GM21528 (cell line): ENCODE measurements around the gene NF1.
"Not testable (repeated sequence)": the region's sequence is repeated elsewhere in the genome, so short reads cannot be mapped to it uniquely, and the experiment has no call there.

ENCODE experiments used
- ATAC-seq: cut with Tn5 transposase; IDR thresholded peaks from one replicate; pipeline ENCODE4 v1.9.1; 2021; ENCODE audit warnings: mild to moderate bottlenecking, moderate library complexity; ENCODE audit not compliant: unreplicated experiment, low FRiP score

NF1 gene

DNA sequence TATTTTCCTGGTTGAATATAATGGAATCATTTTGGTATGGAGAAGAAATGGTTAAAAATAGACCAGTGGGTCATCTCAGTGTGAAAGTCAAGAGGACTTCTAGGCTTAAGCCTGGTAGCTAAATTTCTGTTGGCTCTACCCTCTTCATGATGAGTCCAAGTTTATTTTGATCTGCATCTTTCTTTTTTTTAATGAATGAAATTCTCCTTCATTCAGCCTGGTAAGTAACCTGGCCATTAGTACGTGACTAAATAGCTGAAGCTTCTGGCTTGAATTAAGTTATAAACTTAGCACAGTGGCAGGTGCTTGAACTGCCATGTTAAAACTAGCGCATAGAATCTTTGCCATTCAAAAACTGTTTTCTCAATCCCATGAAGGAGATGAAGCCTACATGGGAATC is 28.0 kb downstream of the NF1 start:
- ATAC-seq = no peak

- no peak for ATAC-seq
These were observed 31.5 kb downstream of the NF1 start for GRCh38 chr17:31126318-31126717.

GRCh38 chr17:31128241-31128640 is 33.5 kb downstream of the NF1 start:
- ATAC-seq = no peak

GRCh38 chr17:31130286-31131224 is 35.8 kb downstream of the NF1 start:
- no peak for ATAC-seq

DNA sequence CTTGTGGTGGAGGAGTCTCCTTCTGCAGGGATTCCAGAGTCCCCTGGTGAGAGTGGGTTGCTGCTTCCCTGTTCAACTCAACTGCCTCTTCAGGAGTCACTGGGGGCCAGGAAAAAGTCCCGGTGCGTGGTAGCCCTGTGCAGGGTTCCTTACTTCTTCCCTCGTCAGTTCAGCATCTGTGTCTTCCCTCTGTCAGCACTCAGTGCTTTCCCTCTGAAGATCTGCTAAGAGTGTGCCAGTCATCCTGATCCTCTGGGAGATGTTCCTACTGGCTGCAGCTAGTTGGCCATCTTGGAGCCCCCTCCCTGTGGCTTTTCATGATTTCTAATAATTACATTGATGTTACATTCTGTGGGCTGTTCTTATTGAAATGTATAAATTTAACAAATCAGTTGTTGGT is 36.5 kb downstream of the NF1 start:
- ATAC-seq = no peak

DNA sequence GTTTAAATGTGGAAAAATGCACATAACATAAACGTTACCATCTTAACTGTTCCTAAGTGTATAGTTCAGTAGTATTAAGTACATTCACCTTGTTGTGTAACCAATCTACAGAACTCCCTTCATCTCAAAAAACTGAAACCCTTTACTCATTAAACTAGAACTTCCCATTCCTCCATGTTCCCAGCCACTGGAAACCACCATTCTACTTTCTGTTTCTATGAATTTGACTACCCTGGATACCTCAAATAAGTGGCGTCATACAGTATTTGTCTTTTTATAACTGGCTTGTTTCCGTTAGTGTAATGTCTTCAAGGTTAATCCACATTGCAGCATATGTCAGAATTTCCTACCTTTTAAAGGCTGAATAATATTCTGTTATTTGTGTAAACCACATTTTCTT is 38.2 kb downstream of the NF1 start:
- no peak for ATAC-seq

GRCh38 chr17:31134576-31134975 is 39.8 kb downstream of the NF1 start:
- ATAC-seq = no peak

DNA sequence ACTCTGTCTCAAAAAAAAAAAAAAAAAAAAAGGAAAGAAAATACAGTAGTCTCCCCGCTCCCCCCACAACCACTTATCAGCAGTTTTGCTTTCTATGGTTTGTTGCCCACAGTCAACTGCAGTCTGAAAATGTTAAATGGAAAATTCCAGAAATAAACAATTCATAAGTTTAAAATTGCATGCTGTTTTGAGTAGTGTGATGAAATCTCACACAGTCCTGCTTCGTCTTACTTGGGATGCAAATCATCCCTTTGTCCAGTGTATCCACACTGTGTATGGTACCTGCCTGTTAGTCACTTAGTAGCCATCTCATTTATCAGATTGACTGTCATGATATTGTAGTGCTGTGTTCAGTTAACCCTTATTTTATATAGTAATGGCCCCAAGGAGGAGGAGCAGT is 41.5 kb downstream of the NF1 start:
- no peak for ATAC-seq

GRCh38 chr17:31140111-31140510 is 45.3 kb downstream of the NF1 start:
- ATAC-seq = no peak

DNA sequence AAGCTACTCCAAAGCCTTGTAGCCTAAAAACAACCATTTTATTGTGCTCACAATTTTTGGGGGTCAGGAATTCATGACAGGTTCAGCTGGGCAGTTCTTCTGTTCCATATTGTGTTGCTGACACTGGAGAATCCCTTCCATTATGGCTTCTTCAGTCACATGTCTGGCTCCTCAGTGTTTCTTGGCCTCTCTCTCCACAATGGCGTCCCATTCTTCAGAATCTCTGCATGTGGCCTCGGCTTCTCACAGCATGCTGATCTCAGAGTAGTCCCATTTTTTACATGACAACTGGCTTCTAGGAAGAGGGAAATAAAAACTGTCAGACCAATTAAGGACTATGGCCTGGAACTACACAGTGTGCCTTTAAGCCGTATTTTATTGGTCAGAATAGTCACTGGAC is 49.7 kb downstream of the NF1 start:
- no peak for ATAC-seq

DNA sequence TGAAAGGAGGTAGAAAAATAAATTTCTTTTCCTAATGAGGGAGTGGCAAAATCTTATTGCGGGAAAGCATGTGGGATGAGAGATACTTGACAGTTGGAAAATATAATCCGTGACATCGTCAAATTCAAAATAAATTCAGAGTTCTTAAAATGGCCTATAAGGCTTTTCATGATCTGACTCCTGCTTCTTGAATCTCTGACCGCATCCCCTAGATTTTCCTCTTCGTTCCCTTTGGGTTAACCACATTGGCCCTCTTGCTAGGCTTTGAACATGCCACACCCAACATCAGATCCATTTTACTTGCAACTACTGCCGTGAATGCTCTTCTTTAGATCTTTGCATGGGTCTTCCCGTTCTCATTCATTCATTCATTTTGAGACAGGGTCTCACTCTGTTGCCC is 50.1 kb downstream of the NF1 start:
- ATAC-seq = no peak

DNA sequence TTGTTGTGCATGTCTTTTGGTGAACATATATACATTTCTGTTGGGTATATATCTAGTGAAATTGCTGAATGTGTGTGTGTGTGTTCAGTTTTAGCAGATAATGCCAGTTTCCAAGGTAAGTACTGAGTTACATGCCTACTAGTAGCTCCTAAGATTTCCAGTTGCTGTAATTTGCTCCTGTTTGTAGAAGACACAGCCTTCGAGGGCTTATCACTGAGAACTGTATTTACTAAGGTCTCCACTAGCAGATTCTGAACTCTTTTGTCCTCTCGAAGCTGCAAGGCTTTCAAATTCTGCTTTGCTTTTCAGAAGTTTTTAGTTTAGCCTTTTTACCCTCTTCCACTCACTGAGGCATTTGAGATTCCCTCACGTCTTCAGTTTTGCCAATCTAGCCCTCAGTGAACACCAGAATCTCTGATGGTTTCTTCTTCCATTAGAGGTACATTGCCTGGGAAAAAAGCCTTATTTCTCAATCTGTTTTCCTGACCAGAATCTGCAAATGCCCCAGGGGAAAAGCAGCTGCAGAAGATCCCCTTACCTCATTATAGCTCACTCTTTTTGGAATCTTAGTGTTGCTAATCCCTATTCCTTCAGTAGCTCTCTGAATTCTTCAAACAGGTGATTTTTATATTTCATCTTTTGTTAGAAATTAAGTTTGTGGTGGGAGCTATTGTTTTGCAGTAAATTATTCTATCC is 52.9 kb downstream of the NF1 start:
- ATAC-seq = no peak

DNA sequence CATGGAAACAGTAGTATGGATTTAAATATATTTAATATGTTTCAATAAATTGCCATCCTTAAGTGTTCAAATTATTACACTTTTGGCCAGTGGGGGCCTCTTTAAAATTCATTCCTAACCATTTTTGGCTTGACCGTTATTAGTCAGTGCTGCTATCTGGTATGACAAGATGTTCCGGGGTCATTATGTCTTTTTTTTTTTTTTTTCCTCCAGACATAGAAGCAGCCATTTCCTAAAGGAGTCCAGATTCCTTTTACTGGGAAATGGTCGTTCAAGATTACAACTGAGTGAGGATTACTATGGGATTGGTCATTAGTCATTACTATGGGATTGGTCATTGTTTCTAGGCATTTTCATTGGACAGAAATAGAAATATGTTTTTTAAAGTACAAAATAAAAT is 53.4 kb downstream of the NF1 start:
- no peak for ATAC-seq

- no peak for ATAC-seq
These were observed 57.5 kb downstream of the NF1 start for GRCh38 chr17:31152271-31152670.

DNA sequence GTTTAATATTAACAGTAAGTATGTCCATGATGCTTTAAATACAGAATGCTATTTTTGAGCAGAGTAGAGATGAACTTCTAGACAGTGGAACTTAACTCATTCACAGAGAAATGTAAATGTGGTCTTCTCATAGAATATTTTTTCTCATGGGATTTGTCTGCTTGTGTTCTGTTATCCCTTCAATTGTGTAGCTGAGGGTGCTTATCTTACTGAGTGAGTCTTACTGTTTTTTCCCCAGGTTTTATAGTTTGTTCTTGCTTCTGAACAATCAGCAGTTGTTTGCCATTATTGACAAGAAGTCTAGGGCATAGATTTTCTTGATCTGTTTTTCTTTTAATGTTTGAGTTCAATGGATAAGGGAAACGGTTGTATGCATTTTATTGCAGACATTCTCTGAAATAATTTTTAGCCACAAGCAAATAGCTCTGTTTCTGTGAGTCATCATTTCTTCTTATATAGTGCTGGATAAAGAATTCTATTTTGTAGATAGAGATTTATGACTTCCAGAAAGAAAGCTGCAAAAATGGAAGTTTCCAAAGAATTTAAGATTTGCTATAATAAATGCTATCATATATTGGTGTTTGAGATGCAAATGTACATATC is 60.5 kb downstream of the NF1 start:
- no peak for ATAC-seq

DNA sequence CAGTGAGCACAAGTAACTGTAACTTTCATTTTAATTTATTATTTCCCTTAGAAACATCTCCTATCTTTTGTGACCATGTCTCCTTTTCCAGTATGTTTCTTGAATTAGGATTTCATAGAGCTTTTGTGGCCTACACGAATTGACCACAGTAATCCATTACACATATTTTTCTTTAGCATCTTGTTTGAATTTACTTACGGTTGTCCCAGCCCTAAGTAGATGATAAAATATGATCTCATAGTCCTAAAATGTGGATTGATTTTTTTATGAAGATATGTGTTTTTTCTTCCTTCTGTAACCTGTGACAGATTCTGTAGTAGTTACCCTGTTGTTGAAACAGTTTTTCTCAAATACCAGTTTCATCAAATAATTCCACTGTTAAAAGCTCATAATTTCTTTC is 61.5 kb downstream of the NF1 start:
- no peak for ATAC-seq

DNA sequence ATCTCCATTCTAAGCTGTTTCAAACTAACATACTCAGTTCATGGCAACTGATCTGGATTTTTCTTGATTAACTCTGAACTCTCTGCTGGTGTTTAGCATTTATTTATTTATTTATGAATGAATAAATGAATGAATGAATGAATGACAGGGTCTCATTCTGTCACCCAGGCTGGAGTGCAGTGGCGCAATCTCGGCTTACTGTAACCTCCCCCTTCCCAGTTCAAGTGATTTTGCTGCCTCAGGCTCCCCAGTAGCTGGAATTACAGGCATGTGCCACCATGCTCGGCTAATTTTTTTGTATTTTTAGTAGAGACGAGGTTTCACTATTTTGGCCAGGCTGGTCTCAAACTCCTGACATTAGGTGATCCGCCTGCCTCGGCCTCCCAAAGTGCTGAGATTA is 62.1 kb downstream of the NF1 start:
- ATAC-seq = not testable (repeated sequence)

DNA sequence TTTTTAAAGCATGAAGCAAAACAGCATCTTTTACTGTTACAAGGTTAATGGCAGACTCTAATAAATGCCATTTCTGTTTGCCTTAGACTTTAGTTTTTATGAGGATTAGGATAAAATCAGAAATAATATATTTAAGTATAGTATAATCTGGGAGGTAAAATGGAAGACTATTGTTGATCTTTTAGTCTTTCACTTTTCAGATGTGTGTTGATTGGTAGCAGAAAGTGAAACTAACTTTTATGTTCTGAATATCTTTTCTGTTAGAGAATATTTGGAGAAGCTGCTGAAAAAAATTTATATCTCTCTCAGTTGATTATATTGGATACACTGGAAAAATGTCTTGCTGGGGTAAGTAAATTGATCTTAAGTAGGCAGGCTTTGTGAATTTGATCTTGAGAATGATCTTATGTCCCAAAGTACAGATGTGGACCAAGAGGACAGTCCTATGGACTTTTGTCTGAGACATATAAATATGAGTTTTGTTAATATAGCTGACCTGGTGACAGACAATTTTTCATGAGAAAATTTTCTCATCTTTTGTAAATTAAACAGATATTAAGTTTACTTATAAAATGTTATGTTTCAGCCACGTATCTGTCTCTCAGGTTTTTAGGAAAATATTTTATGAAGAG is 64.1 kb downstream of the NF1 start:
- no peak for ATAC-seq

GRCh38 chr17:31163091-31163781 is 68.5 kb downstream of the NF1 start:
- no peak for ATAC-seq

GRCh38 chr17:31167111-31167510 is 72.3 kb downstream of the NF1 start:
- ATAC-seq = no peak
